PFSK-1 (cell line): Measurements from ENCODE around the gene RAB44.

ENCODE experiments used
- FOXP2 ChIP-seq: optimal IDR thresholded peaks from 2 replicates; pipeline ENCODE3; 2011; ENCODE audit warnings: borderline replicate concordance, control low read depth, inconsistent platforms; ENCODE audit not compliant: insufficient read depth; ENCODE audit errors: extremely low read length, extremely low read depth
- POLR2AphosphoS5 ChIP-seq: IDR thresholded peaks from 2 replicates; pipeline ENCODE4 v1.6.1; 2012; ENCODE audit warnings: low read depth, mild to moderate bottlenecking, control low read depth, low read length, moderate library complexity
- SIN3A ChIP-seq: IDR thresholded peaks from 2 replicates; pipeline ENCODE4 v1.6.1; 2012; ENCODE audit warnings: mild to moderate bottlenecking, low read length, moderate library complexity, borderline replicate concordance; ENCODE audit not compliant: insufficient read depth
- TAF1 ChIP-seq: IDR thresholded peaks from 2 replicates; pipeline ENCODE4 v1.6.1; 2012; ENCODE audit warnings: low read length, control low read depth, borderline replicate concordance; ENCODE audit not compliant: insufficient read depth
- TF ChIP-seq, protein P1 (sequence below), 2 experiments: IDR thresholded peaks; 2 replicates each; pipeline versions ENCODE4 v1.6.1 to v1.8.0; 2011 to 2012; ENCODE audit warnings: low read depth in 2 of 2, low read length in 2 of 2, control low read depth in 1 of 2, inconsistent platforms in 1 of 2, mild to moderate bottlenecking in 1 of 2, moderate library complexity in 1 of 2; ENCODE audit not compliant: insufficient read depth in 1 of 2

DNA sequence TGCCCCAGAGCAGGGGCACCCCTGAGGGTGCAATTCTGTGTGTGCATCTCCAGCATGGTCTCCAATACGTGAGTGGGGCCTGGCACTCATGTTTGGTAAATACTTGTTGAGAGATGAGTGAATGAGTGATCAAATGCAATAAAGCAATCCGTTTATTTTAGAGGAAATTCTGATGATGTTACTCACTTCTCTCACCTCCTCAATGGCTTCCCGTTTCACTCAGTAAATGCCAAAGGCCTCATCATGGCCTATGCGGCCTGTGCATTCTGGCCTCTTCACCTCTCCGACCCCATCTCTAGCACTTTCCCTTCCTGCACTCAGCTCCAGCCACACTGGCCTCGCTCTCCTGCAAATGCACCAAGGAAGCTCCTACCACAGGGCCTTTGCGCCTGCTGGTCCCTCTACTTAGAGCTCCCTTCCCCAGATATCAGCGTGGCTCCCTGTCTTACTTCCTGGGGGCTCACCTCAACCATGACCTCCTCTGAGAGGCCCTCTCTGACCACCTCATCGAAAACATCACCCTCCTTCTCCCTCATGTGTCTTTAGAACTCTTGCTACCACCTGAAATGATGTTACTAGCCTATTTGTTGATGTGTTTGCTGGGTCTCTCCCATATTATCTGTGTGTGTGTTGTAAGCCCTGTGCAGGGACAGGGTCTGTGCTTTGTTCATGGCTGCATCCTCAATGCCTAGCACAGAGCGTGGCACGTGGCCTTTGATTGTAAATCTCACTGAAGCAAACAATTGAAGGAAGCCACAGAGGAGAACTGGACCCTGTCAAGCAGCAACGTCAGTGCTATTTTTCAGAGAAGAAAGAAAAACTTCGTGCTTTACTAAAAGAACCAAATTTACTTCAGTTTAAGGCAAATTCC is 42.6 kb downstream of the RAB44 start:
- TF ChIP-seq POLR2AphosphoS5, result no peak
- no peak for TF ChIP-seq TAF1
- TF ChIP-seq, protein P1, sequence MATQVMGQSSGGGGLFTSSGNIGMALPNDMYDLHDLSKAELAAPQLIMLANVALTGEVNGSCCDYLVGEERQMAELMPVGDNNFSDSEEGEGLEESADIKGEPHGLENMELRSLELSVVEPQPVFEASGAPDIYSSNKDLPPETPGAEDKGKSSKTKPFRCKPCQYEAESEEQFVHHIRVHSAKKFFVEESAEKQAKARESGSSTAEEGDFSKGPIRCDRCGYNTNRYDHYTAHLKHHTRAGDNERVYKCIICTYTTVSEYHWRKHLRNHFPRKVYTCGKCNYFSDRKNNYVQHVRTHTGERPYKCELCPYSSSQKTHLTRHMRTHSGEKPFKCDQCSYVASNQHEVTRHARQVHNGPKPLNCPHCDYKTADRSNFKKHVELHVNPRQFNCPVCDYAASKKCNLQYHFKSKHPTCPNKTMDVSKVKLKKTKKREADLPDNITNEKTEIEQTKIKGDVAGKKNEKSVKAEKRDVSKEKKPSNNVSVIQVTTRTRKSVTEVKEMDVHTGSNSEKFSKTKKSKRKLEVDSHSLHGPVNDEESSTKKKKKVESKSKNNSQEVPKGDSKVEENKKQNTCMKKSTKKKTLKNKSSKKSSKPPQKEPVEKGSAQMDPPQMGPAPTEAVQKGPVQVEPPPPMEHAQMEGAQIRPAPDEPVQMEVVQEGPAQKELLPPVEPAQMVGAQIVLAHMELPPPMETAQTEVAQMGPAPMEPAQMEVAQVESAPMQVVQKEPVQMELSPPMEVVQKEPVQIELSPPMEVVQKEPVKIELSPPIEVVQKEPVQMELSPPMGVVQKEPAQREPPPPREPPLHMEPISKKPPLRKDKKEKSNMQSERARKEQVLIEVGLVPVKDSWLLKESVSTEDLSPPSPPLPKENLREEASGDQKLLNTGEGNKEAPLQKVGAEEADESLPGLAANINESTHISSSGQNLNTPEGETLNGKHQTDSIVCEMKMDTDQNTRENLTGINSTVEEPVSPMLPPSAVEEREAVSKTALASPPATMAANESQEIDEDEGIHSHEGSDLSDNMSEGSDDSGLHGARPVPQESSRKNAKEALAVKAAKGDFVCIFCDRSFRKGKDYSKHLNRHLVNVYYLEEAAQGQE (IDR thresholded peaks at IDR 0.05; ENCODE audit: insufficient read depth in 1 of 2, low read depth in 2 of 2, low read length in 2 of 2), result no peak
- no peak for TF ChIP-seq FOXP2
- TF ChIP-seq SIN3A, result no peak
